Karpas-422 (cell line): ENCODE measurements around the gene ANP32A. TPM values are rescaled to one million over a fixed set of nuclear protein-coding genes. Genes with fewer than 3 reads are reported as not detected.

Source experiments
- DNase-seq: peaks from one replicate; pipeline ENCODE4 v3.0.0-alpha.2; 2015
- H2AFZ ChIP-seq: fragments of 200-600 bp; sonication (generic); 2 replicates; pipeline ENCODE4 v1.6.1; 2014; ENCODE audit warnings: antibody characterized with exemption, low read length, mixed read lengths
- H3K27ac ChIP-seq: fragments of 200-600 bp; sonication (generic); 2 replicates; pipeline ENCODE4 v1.5.1; 2014; ENCODE audit warnings: mild to moderate bottlenecking, low read length, moderate library complexity
- H3K27me3 ChIP-seq: fragments of 200-600 bp; sonication (generic); 2 replicates; pipeline ENCODE4 v1.6.1; 2014; ENCODE audit warnings: low read length, mixed read lengths
- H3K36me3 ChIP-seq: fragments of 200-600 bp; sonication (generic); 2 replicates; pipeline ENCODE4 v1.6.1; 2014; ENCODE audit warnings: low read length, mixed read lengths; ENCODE audit not compliant: insufficient read depth
- H3K4me1 ChIP-seq: fragments of 200-600 bp; sonication (generic); 2 replicates; pipeline ENCODE4 v1.6.1; 2014; ENCODE audit warnings: mild to moderate bottlenecking, low read length, mixed read lengths
- H3K4me2 ChIP-seq: fragments of 200-600 bp; sonication (generic); 2 replicates; pipeline ENCODE4 v1.6.1; 2014; ENCODE audit warnings: low read length, low read depth, mild to moderate bottlenecking; ENCODE audit not compliant: poor library complexity, severe bottlenecking
- H3K4me3 ChIP-seq: fragments of 200-600 bp; sonication (generic); 2 replicates; pipeline ENCODE4 v1.5.1; 2014; ENCODE audit warnings: mild to moderate bottlenecking, antibody characterized with exemption, low read length, mixed read lengths
- H3K79me2 ChIP-seq: fragments of 200-600 bp; sonication (generic); 2 replicates; pipeline ENCODE4 v1.6.1; 2014; ENCODE audit warnings: mild to moderate bottlenecking, low read length, mixed read lengths
- H3K9ac ChIP-seq: fragments of 200-600 bp; sonication (generic); 2 replicates; pipeline ENCODE4 v1.6.0; 2014; ENCODE audit warnings: low read length
- H3K9me2 ChIP-seq: fragments of 200-600 bp; sonication (generic), shearing (Covaris generic); replicated peaks from 2 replicates; pipeline ENCODE4 v1.6.0; 2014; ENCODE audit warnings: mild to moderate bottlenecking, low read length, moderate library complexity; ENCODE audit not compliant: insufficient read depth
- H3K9me3 ChIP-seq: fragments of 300-700, 200-600 bp; sonication (generic); 2 replicates; pipeline ENCODE4 v1.6.1; 2014; ENCODE audit warnings: low read length, mixed read lengths
- H4K20me1 ChIP-seq: fragments of 200-600 bp; sonication (generic); 2 replicates; pipeline ENCODE4 v1.6.1; 2014; ENCODE audit warnings: mild to moderate bottlenecking, antibody characterized with exemption, low read length, low read depth; ENCODE audit not compliant: insufficient read depth
- total RNA-seq: library from RNA; depleted of rRNA; stranded (reverse); fragments of >200 nt; shearing (Covaris generic); gene quantifications from 2 replicates; pipeline ENCODE4 v1.2.3, GENCODE V29; 2014; ENCODE audit warnings: low replicate concordance

Gene ANP32A
- total RNA-seq, 1 experiment from 2014 or later = 99.5 TPM

GRCh38 chr15:68774120-68774519 lies 46.6 kb downstream of the ANP32A start:
- peaks cover 14% of the 10 kb centered on the region; the same call in 1 of the 2 replicates for H3K36me3 ChIP-seq
- H2AFZ ChIP-seq = no peak overlapping the region
- H3K4me1 ChIP-seq = no peaks in the 10 kb centered on the region
- H3K9me2 ChIP-seq = no peaks in the 10 kb centered on the region
- H3K79me2 ChIP-seq = no peaks in the 10 kb centered on the region
- H3K9me3 ChIP-seq = no peaks in the 10 kb centered on the region
- no peak overlapping the region for H3K4me3 ChIP-seq
- H3K4me2 ChIP-seq = no peak overlapping the region
- H3K27me3 ChIP-seq = no peaks in the 10 kb centered on the region
- no peak for DNase-seq
- H4K20me1 ChIP-seq = no peaks in the 10 kb centered on the region; the same call in 1 of the 2 replicates
- no peak overlapping the region for H3K9ac ChIP-seq
- no peak overlapping the region for H3K27ac ChIP-seq

- Histone ChIP-seq H3K4me1 (peaks cover 4% of the 10 kb centered on the region), H3K27me3 (no peaks in the 10 kb centered on the region), H4K20me1 (no peaks in the 10 kb centered on the region; the same call in 1 of the 2 replicates), H3K9ac (no peak overlapping the region), H3K27ac (no peak overlapping the region), H3K4me2 (no peak overlapping the region), H2AFZ (no peak overlapping the region), H3K9me2 (no peaks in the 10 kb centered on the region), H3K4me3 (no peak overlapping the region), H3K36me3 (peaks cover 4% of the 10 kb centered on the region; the same call in 1 of the 2 replicates), H3K9me3 (no peaks in the 10 kb centered on the region), H3K79me2 (no peaks in the 10 kb centered on the region)
- DNase-seq = no peak
Measured at GRCh38 chr15:68773036-68773435, 47.7 kb downstream of the ANP32A start.

- no peak overlapping the region for H2AFZ ChIP-seq
- H3K27me3 ChIP-seq = no peaks in the 10 kb centered on the region
- H3K36me3 ChIP-seq = no peaks in the 10 kb centered on the region
- no peaks in the 10 kb centered on the region for H4K20me1 ChIP-seq
- H3K27ac ChIP-seq = no peak overlapping the region
- H3K9me3 ChIP-seq = no peaks in the 10 kb centered on the region
- H3K4me2 ChIP-seq = no peak overlapping the region
- no peak overlapping the region for H3K4me3 ChIP-seq
- no peak overlapping the region for H3K9ac ChIP-seq
- no peaks in the 10 kb centered on the region for H3K79me2 ChIP-seq
- DNase-seq = no peak
- peaks cover 5% of the 10 kb centered on the region for H3K4me1 ChIP-seq
- H3K9me2 ChIP-seq = no peaks in the 10 kb centered on the region
Measured at GRCh38 chr15:68770216-68770615, 50.5 kb downstream of the ANP32A start.

- no peak overlapping the region for H3K9ac ChIP-seq
- H3K27me3 ChIP-seq = no peaks in the 10 kb centered on the region
- peaks cover 5% of the 10 kb centered on the region for H3K4me1 ChIP-seq
- H3K9me2 ChIP-seq = no peaks in the 10 kb centered on the region
- no peak overlapping the region for H3K4me3 ChIP-seq
- no peaks in the 10 kb centered on the region for H4K20me1 ChIP-seq
- H3K4me2 ChIP-seq = no peak overlapping the region
- no peaks in the 10 kb centered on the region for H3K9me3 ChIP-seq
- DNase-seq = no peak
- H3K36me3 ChIP-seq = no peaks in the 10 kb centered on the region
- no peak overlapping the region for H3K27ac ChIP-seq
- no peak overlapping the region for H2AFZ ChIP-seq
- H3K79me2 ChIP-seq = no peaks in the 10 kb centered on the region
Measured at GRCh38 chr15:68769702-68770101, 51.0 kb downstream of the ANP32A start.

GRCh38 chr15:68768321-68768720 lies 52.4 kb downstream of the ANP32A start:
- Histone ChIP-seq H3K9me3 (no peaks in the 10 kb centered on the region), H3K27ac (no peak overlapping the region), H3K79me2 (no peaks in the 10 kb centered on the region), H4K20me1 (no peaks in the 10 kb centered on the region), H3K27me3 (no peaks in the 10 kb centered on the region), H3K4me1 (peaks cover 5% of the 10 kb centered on the region), H3K4me3 (no peak overlapping the region), H2AFZ (no peak overlapping the region), H3K9me2 (no peaks in the 10 kb centered on the region), H3K36me3 (no peaks in the 10 kb centered on the region), H3K9ac (no peak overlapping the region), H3K4me2 (no peak overlapping the region)
- no peak for DNase-seq

GRCh38 chr15:68767833-68768232 lies 52.9 kb downstream of the ANP32A start:
- DNase-seq = no peak
- Histone ChIP-seq H3K4me3 (no peak overlapping the region), H3K9me3 (no peaks in the 10 kb centered on the region), H3K4me1 (peaks cover 5% of the 10 kb centered on the region), H2AFZ (no peak overlapping the region), H3K9ac (no peak overlapping the region), H3K4me2 (no peak overlapping the region), H3K9me2 (no peaks in the 10 kb centered on the region), H3K27me3 (no peaks in the 10 kb centered on the region), H3K27ac (no peak overlapping the region), H3K79me2 (no peaks in the 10 kb centered on the region), H4K20me1 (no peaks in the 10 kb centered on the region), H3K36me3 (no peaks in the 10 kb centered on the region)

- Histone ChIP-seq H3K9me2 (no peaks in the 10 kb centered on the region), H3K9ac (no peak overlapping the region), H3K4me2 (no peak overlapping the region), H3K27me3 (no peaks in the 10 kb centered on the region), H3K27ac (no peak overlapping the region), H3K4me1 (peaks cover 5% of the 10 kb centered on the region), H2AFZ (no peak overlapping the region), H3K9me3 (no peaks in the 10 kb centered on the region), H3K36me3 (no peaks in the 10 kb centered on the region), H4K20me1 (no peaks in the 10 kb centered on the region), H3K79me2 (no peaks in the 10 kb centered on the region), H3K4me3 (no peak overlapping the region)
- DNase-seq = no peak
Measured at GRCh38 chr15:68765602-68766368, 54.9 kb downstream of the ANP32A start.

- Histone ChIP-seq H3K27me3 (no peaks in the 10 kb centered on the region), H4K20me1 (no peaks in the 10 kb centered on the region), H3K4me1 (peaks cover 5% of the 10 kb centered on the region), H3K36me3 (no peaks in the 10 kb centered on the region), H3K27ac (no peak overlapping the region), H3K4me3 (no peak overlapping the region), H3K9me2 (no peaks in the 10 kb centered on the region), H3K9me3 (no peaks in the 10 kb centered on the region), H2AFZ (no peak overlapping the region), H3K4me2 (no peak overlapping the region), H3K79me2 (no peaks in the 10 kb centered on the region), H3K9ac (no peak overlapping the region)
- DNase-seq = no peak
Measured at GRCh38 chr15:68764090-68764489, 56.6 kb downstream of the ANP32A start.
